ENCODE data around the gene ASS1.

The ASS1 gene

GRCh38 chr9:130473009-130473408 lies 28.2 kb downstream of the ASS1 start:
- DNase-seq (ENCODE audit: low spot score), result no peak

- DNase-seq (ENCODE audit: low spot score), result no peak
Observed at GRCh38 chr9:130473566-130473965, 28.8 kb downstream of the ASS1 start.

- no peak for DNase-seq (ENCODE audit: low spot score)
Observed at GRCh38 chr9:130474106-130474505, 29.3 kb downstream of the ASS1 start.

- no peak for DNase-seq (ENCODE audit: low spot score)
Observed at GRCh38 chr9:130476151-130476730, 31.5 kb downstream of the ASS1 start.

GRCh38 chr9:130477564-130477963 lies 32.8 kb downstream of the ASS1 start:
- no peak for DNase-seq (ENCODE audit: low spot score)

- no peak for DNase-seq (ENCODE audit: low spot score)
Observed at GRCh38 chr9:130478152-130478551, 33.4 kb downstream of the ASS1 start.

- DNase-seq (ENCODE audit: low spot score), result no peak
Observed at GRCh38 chr9:130478736-130479575, 34.2 kb downstream of the ASS1 start.

GRCh38 chr9:130479587-130479986 lies 34.8 kb downstream of the ASS1 start:
- no peak for DNase-seq (ENCODE audit: low spot score)

- DNase-seq (ENCODE audit: low spot score), result no peak
Observed at GRCh38 chr9:130480673-130481072, 35.9 kb downstream of the ASS1 start.

- no peak for DNase-seq (ENCODE audit: low spot score)
Observed at GRCh38 chr9:130482463-130482862, 37.7 kb downstream of the ASS1 start.

- DNase-seq (ENCODE audit: low spot score), result no peak
Observed at GRCh38 chr9:130483371-130483971, 38.7 kb downstream of the ASS1 start.

GRCh38 chr9:130484362-130485072 lies 39.8 kb downstream of the ASS1 start:
- no peak for DNase-seq (ENCODE audit: low spot score)

GRCh38 chr9:130486103-130486502 lies 41.3 kb downstream of the ASS1 start:
- DNase-seq (ENCODE audit: low spot score), result no peak

GRCh38 chr9:130487500-130487899 lies 42.7 kb downstream of the ASS1 start:
- no peak for DNase-seq (ENCODE audit: low spot score)

- no peak for DNase-seq (ENCODE audit: low spot score)
Observed at GRCh38 chr9:130488621-130489330, 44.0 kb downstream of the ASS1 start.

- no peak for DNase-seq (ENCODE audit: low spot score)
Observed at GRCh38 chr9:130490981-130491380, 46.2 kb downstream of the ASS1 start.

GRCh38 chr9:130491830-130492482 lies 47.2 kb downstream of the ASS1 start:
- DNase-seq (ENCODE audit: low spot score), result no peak

GRCh38 chr9:130493021-130493420 lies 48.3 kb downstream of the ASS1 start:
- DNase-seq (ENCODE audit: low spot score), result no peak

GRCh38 chr9:130493476-130493875 lies 48.7 kb downstream of the ASS1 start:
- DNase-seq (ENCODE audit: low spot score), result no peak

GRCh38 chr9:130495067-130495466 lies 50.3 kb downstream of the ASS1 start:
- DNase-seq (ENCODE audit: low spot score), result no peak

- no peak for DNase-seq (ENCODE audit: low spot score)
Observed at GRCh38 chr9:130497139-130497538, 52.4 kb downstream of the ASS1 start.

All from NAMALWA (cell line).